GM18873 (cell line): ENCODE measurements around the gene NYAP2.
A peak's percentile ranks its signal among the peaks of the same experiment; 100 is the strongest.

Experiments
- ATAC-seq: cut with Tn5 transposase; IDR thresholded peaks from one replicate; pipeline ENCODE4 v1.9.1; 2021; ENCODE audit warnings: mild to moderate bottlenecking, moderate library complexity, moderate number of reproducible peaks; ENCODE audit not compliant: unreplicated experiment, low FRiP score

NYAP2 gene

GRCh38 chr2:225608136-225608535 lies 208.6 kb downstream of the NYAP2 start:
- ATAC-seq, result no peak

- no peak for ATAC-seq
Measured at GRCh38 chr2:225612636-225613035, 213.1 kb downstream of the NYAP2 start.

- no peak for ATAC-seq
Measured at GRCh38 chr2:225614915-225615314, 215.4 kb downstream of the NYAP2 start.

- ATAC-seq, result no peak
Measured at GRCh38 chr2:225615514-225615913, 216.0 kb downstream of the NYAP2 start.

GRCh38 chr2:225616372-225616771 lies 216.9 kb downstream of the NYAP2 start:
- no peak for ATAC-seq

- ATAC-seq, result no peak
Measured at GRCh38 chr2:225616848-225617247, 217.3 kb downstream of the NYAP2 start.

GRCh38 chr2:225620227-225620626 lies 220.7 kb downstream of the NYAP2 start:
- no peak for ATAC-seq

- ATAC-seq, result no peak
Measured at GRCh38 chr2:225630824-225631533, 231.5 kb downstream of the NYAP2 start.

GRCh38 chr2:225632351-225632750 lies 232.8 kb downstream of the NYAP2 start:
- no peak for ATAC-seq

- no peak for ATAC-seq
Measured at GRCh38 chr2:225636558-225636957, 237.0 kb downstream of the NYAP2 start.

GRCh38 chr2:225637259-225637658 lies 237.7 kb downstream of the NYAP2 start:
- no peak for ATAC-seq

- no peak for ATAC-seq
Measured at GRCh38 chr2:225640550-225640949, 241.0 kb downstream of the NYAP2 start.

- no peak for ATAC-seq
Measured at GRCh38 chr2:225649274-225649673, 249.8 kb downstream of the NYAP2 start.

- ATAC-seq, result no peak
Measured at GRCh38 chr2:225650041-225650440, 250.5 kb downstream of the NYAP2 start.

GRCh38 chr2:225660262-225661131 lies 261.0 kb downstream of the NYAP2 start:
- peak; percentile 73 for ATAC-seq

- no peak for ATAC-seq
Measured at GRCh38 chr2:225662101-225662500, 262.6 kb downstream of the NYAP2 start.

GRCh38 chr2:225667445-225667844 lies 267.9 kb downstream of the NYAP2 start:
- no peak for ATAC-seq

GRCh38 chr2:225668606-225669266 lies 269.2 kb downstream of the NYAP2 start:
- peak; percentile 91 for ATAC-seq

- ATAC-seq, result no peak
Measured at GRCh38 chr2:225670111-225670974, 270.8 kb downstream of the NYAP2 start.

- no peak for ATAC-seq
Measured at GRCh38 chr2:225678792-225679191, 279.3 kb downstream of the NYAP2 start.
